GM13977 (cell line): ENCODE results near the gene RPS10.
"Not testable (repeated sequence)": the region's sequence is repeated elsewhere in the genome, so short reads cannot be mapped to it uniquely, and the experiment has no call there.

Experiments used
- DNase-seq: peaks from one replicate; pipeline ENCODE4 v3.0.0; 2012; ENCODE audit warnings: low spot score
- CTCF ChIP-seq: IDR thresholded peaks from 2 replicates; pipeline ENCODE4 v1.5.1; 2012; ENCODE audit warnings: mild to moderate bottlenecking, control low read depth; ENCODE audit not compliant: insufficient read depth; ENCODE audit errors: extremely low read depth, missing control alignments
- in situ Hi-C: fragments of 300-500 bp; cut with MboI; formaldehyde crosslinking; loops from one replicate; pipeline ENCODE4 v1.12.0; 2022; ENCODE audit warnings: low sequenced_read_pairs, low pct_unique_long_range_greater_than_20kb, mixed read lengths, inconsistent platforms; ENCODE audit not compliant: unreplicated experiment

The RPS10 gene

GRCh38 chr6:34374508-34374907 is 51.4 kb downstream of the RPS10 start:
- TF ChIP-seq CTCF: no peak
- DNase-seq: no peak
- in situ Hi-C loops: no loop called here

- TF ChIP-seq CTCF: no peak
- no peak for DNase-seq
- in situ Hi-C loops: no loop called here
Observed at GRCh38 chr6:34374069-34374468, 51.8 kb downstream of the RPS10 start.

- no peak for TF ChIP-seq CTCF
- no peak for DNase-seq
- in situ Hi-C loops: no loop called here
Observed at GRCh38 chr6:34373511-34373910, 52.4 kb downstream of the RPS10 start.

- in situ Hi-C loops, DNase-seq: not testable (repeated sequence)
Observed at GRCh38 chr6:34371865-34372264, 54.0 kb downstream of the RPS10 start.

- no peak for DNase-seq
- in situ Hi-C loops: no loop called here
- TF ChIP-seq CTCF: no peak
Observed at GRCh38 chr6:34370361-34370760, 55.5 kb downstream of the RPS10 start.

- TF ChIP-seq CTCF: no peak
- DNase-seq: no peak
- in situ Hi-C loops: no loop called here
Observed at GRCh38 chr6:34369385-34369784, 56.5 kb downstream of the RPS10 start.
